ENCODE results near the gene HOXB8.

Gene HOXB8

DNA sequence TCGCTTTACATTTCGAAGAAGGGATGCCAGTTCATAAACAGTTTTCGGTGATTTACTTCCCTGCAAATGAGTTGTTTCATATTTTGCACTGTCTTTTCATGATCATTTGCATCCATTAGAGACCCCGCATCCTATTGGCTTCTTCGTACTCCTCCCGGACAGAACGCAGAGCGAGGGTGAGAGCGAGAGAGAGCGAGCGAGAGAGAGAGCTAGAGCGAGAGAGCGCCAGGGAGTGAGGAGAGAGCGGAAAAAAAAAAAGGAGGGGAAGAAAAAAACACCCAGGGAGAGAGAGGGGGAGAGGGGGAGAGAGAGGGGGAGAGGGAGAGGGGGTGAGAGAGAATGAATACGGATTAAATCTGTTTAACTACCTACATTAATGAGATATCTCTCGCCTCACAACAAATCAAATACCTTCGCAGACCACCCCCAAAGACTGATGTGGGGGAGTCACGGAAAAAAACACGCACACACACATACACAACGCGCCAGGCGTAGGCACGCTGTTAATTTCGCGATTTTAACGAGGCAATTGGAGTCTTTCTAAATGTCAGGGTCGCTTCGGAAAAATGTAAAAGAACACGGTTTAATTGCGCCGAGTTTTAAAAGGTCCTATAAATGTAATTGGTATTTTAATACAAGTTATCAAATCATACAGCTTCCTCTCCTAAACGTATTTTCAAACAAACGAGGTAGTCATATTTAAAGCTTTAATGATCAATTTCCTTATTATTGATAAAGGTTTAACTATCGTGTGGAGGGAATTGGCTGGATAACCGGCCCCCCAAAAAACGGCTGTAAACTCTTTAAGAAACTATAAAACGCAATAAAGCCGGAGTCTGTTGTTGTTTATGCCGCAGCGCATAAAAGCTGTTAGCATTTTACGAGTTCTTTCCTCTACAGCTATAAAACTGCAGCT lies at the start of gene HOXB8:
Gene HOXB8 (minus strand): TSS at position 246 of the 916 bp plus-strand sequence. CDS start 588 bp downstream, outside the sequence.
- no peak for DNase-seq

DNA sequence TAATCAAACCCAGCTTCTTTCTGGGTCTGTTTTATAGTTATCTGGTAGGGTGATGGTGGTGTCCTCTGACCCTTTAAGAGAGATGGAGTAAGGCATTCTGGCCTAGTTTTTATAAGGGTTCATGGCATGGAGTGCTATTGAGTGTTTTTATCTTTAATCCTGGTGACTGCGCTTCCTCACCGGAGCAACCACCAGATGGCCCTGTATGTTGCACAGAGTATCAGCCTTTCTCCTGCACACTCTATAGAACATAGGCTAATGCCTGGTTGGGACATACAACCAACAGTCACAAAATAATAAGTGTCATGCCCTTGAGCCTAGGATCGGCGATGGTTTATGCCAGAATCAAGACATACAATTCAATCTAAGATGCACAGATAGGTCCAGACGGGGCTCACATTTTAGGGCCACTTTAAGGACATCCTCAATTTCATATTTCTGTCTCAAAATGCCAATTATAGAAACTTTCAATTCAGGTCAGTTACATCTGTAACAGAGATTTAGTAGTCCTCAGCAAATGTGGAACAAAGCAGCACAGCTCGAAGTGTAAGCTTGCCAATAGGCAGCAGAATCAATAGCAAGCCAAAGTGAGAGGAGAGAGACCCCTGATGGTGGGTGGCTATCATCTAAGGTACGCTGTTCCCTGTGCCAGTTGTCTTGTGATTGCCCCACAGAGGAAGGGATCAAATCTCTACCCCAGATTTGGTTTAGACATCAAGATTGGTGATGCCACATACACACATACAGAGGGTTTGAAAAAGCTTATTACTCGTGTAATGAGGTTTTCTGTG lies 48.2 kb upstream of the HOXB8 start:
- no peak for DNase-seq

DNA sequence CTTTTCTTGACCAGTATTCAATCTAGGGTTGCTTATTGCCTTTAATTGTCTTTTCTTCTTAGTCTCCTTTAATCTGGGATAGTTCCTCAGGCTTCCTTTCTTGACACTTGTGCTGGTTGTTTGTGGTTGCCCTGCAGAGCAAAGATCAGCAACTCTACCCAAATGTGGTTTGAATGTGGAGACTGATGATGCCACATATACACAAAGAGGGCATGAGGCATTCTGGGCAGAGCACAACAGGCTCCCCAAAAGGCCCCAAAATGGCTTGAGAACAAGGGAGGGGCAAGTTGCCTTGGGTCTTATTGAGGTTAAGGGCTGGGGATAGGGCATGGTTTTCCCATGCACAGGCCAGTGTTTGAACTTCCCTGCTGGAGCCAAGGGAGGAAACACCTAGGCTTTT lies 40.8 kb upstream of the HOXB8 start:
- no peak for DNase-seq

DNA sequence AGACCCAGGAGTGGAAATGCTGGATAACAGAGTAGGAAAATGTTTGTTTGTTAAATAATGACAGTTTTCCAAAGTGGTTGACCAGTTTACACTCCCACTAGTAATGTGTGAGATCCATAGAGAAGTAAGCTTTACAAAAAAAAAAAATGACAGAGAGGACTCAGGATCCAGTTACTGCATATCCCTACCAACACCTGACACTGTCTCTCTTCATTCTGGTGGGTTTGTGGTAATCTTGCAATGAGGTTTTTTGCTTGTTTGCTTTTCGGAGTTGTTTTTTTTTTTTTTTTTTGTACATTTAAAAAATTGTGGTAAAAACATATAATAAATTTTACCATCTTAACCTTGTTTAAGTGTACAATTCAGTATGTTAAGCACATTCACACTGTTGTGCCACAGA lies 34.6 kb upstream of the HOXB8 start:
- DNase-seq: no peak

DNA sequence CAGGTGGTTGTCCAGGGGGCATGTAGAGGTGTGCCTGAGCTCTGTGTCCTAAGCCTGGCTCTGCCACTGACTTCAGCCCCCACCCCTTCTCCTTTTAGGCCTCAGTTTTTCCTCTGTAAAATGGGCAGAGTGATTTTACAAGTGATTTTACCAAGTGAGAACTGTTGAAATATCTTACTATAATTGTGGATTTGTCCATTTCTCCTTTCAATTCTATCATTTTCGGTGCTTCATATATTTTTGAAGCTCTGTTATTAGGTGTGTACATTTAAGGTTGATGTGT lies 32.8 kb upstream of the HOXB8 start:
- DNase-seq: no peak

DNA sequence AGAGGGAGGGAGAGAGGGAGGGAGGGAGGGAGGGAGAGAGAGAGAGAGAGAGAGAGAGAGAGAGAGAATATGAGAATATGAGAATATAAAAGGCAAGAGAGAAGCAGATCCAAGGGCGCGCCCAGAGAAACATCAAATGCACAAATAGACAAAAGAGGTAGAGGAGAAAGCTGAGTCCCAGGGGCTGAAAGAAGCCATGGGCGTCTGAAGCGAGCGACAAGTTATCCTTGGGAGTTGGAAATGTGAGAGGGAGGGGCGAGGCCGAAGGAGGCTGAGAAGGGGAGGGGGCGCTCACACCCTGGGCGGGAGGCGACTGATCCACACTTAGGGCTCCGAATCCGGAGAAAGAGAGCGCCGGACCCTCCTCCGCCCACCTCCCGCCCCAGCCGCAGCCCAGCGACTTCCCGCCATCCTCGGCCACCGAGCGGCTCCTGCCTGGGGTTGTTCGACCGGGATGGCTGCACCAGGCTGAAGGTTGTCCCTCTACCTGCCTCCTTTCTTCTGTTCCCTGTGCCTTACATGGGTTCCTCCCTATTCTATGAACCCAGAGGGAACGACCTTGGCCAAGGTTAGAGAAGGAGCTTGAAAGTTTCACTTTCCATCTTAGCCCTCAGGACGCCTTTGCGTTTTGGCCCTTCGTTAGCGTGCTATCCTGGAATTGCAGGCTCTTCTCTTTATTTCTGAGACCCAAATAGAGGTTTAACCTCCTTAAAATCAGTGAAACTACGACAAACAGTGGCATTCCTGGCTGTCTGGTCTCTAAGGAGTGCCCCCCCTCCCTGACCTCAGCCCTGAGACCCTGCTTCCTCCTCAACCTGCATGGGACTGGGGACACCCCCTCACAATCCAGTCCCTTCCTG lies 32.2 kb upstream of the HOXB8 start:
- peak in 2 of 3 donors; percentile 30 to 37 for DNase-seq

DNA sequence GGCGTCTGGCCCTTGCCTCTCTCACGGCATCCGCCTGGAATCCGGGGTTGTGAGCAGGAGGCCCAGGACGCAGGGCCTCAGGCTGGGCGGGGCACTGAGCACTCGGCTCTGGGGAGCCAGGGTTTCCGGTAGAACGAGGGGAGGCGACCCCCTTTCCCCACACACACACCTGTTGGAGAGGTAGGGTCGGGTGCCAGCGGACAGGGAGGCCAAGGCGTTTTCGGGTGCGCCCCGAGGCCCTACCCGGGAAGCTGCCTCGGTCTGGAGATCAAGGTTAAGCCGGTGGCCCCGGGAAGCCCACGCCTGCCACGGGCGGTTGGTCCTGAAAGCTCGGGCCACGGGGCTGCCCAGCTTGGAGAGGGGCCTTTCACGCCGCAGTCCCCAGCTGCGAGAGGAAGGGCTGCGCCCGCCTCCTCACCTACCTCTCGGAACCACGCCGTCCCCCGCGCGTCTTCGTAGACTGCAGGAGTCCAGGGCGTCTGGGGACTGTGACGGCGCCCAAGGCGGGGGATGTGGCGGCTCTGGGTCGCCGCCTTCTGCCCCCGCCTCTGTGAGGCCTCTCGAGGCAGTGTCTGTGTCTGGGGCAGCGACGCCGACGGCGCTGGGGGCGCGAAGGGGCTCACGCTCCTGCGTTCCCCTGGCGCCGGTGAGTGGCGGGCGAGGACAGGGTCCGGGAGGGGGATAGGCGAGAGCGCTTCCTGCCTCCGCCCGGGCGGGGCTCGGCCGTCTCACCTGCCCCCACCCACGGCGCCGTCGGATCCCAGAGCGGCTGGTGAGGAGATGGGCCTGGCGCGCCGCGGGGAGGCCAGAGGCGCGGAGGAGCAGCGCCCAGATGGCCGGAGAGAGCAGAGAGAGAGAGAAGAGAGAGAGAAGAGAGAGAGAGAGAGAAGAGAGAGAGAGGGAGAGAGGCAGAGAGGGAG lies 31.4 kb upstream of the HOXB8 start:
- no peak for DNase-seq

DNA sequence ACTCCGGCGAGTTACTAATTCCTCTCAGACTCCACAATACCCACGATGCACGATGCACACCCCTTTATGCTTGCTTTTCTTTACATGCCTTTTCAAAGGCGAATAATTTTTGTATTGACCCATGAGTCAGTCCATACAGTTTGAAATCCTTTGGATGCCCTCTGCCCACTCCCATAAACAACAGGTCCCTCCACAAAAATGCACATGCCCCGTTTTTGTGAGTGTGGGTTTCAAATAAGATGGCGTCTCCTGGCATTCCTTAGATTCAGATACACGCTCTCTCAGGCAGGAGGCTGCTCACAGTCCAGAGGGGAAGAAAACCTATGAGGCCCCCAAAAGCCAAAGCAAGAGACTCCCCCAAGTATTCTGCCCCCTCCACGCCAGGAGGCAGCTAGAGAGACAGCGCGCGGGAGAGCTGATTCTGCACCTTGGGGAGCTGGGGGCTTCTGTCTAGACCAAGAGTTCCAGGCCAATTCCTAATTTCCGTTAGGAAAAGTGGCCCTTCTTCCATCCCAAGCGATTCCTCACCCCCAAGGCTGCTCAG lies 30.6 kb upstream of the HOXB8 start:
- DNase-seq: no peak

DNA sequence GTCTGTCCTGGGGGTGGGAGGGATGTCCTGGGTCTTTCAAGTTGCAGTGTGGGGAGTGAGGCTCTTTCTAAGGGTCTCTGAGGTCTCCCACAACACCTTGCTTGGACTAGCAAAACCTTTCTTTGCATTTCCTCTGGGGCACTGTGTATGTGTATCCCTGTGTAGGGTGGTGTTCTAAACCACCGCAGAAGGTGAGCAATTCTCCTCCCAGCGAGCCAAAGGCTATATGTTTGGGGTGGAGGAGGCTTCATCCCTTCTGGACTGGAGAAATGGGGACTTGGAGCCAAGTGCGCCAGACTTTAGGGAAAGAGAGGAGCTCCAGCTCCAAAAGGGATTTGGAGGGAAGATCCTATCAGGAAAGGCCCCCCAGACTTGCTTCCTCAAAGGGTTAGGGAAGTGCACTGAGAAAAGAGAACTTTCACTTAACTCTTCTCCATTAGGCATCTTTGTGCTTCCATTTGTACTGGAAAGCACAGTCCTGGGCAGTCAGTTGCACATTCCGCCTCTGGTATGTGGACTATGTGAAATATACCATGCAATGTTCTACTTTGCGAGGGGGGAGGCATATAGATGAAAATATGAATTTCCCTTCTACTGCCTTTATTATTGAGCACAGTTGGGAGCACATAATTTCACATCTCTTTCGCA lies 29.9 kb upstream of the HOXB8 start:
- peak in 1 of 3 donors; percentile 22 for DNase-seq

DNA sequence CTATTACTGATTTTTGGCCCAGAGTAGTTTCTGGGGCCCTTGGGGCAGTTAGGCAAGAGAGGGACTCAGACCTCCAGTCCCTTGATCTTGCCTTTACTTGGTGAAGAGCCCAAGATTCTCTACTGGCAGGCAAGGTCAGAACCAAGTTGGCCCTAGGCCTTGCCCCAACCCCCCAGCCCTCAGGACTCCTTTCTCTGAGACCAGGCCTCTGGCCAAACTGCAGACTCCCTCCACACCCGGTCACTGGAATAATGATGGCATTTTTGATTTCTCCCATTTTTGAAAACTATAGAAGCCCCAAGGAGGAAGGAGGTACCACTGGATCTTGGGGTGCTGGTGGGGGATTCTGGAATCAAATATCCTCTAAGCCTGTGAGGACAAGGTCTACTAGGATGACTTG lies 29.1 kb upstream of the HOXB8 start:
- DNase-seq: no peak

DNA sequence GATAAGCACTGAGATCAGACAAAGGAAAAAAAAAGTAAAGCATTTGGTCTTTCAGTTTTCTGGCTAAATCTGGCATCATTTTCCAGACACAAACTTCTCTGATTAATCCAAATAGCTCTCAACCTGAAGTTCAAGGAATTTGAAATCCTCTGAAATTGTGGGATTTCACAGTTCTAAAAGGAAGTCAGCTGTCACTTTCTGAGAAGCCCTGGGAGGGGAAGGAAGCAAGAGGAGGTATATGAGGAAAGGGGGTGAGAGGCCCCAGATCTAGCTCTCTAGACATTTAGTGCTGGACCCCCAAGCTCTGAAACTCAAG lies 28.6 kb upstream of the HOXB8 start:
- DNase-seq: no peak

DNA sequence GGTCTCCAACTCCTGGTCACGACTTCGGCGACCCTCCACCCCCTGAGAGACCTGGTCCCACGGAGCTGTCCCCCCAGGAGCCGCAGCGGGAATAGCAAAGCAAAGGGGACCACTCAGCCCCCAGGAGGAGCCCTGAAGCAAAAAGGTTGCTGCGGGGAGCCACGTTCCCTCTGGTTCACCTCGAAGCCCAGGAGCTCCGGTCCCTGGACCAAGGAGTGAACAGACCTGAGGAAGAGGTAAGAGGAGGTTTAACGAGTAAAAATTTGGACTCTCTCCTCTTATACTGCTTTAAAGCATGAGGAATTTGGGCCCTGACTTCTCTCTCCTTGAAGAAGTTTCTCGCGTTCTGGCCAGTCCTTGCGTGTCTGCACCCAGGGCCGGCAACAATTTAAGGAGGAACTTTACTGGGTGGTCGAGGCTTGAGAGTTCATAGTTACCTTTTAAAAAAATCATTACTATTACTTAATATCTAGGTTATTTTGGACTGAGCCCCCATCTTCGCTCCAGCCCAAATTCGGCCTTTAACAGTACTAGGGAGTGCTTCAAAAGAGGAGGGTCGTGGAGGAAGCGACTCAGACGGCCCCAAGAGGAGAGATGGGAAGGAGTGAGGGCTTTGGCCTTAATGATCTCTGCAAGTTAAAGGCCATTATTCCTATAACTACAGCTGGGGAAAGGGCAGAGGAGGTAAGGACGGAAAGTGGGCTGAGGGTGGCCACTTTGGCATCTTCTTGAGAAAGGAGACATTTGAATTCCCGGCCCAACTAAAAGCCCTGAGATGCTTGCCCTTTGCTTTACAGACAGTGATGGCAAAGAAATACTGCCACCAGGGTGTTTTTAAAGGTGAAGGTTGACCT lies 28.0 kb upstream of the HOXB8 start:
- DNase-seq: no peak

DNA sequence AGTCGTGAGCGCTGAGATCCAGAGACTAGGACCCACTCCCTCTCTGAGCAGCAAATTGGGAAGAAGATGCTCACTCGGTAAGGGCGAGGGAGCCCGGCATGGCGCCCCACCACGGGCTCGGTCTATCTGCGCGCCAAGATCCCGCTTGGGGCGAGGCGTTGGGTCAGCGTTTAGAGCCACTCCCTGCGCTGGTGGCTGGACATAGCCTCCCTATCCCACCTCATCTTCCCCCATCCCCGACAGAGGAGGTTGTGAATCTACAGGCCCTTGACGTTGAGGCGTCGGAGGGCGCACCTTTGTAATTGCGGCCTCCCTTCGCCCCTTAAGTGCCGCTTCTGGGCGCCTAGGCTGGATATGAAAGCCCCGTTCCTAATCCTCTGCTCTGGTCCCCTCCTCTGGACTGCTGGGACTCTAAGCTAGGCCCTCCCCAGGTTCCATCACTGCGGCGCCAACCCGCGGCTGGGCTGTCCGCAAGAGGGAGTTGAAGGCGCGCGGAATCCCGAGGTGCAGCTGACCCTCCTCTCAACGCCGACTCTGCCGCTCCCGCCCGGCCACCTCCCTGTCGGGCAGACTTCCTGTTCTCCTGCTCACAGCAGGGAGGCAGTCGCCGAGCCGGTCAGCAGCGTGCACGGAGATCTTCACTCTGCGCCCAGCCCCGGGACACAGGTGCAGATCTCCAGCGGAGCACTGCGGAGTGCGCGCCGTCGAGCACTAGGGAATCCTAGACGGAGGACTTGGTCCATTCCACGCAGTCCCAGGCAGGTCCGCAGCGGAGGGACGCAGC lies 27.2 kb upstream of the HOXB8 start:
- DNase-seq: peak in 1 of 3 donors; percentile 27

DNA sequence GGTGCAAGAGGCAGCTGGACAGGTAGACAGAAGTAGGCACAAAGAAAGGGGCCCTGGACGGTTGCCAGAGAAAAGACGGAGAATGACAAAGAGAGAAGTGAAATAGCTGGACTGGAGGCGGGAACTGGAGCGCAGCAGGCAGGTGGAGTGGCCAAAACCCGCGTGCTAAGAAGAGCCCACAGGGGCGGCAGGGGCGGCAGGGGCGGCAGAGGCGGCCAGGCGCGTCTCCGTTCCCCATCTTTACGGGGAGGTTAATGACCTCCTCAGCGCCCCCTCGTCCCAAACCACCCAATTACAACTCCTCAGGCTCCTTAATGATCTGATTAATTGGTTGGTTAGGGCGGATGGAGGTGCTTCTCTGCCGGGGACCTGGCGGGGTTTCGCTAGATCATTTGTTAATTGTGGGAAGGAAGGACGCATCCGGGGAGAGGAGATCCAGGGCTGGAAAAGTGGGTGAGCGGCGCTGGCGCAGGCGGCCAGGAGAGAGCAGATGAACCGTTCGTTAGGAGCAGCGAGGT lies 26.5 kb upstream of the HOXB8 start:
- no peak for DNase-seq

DNA sequence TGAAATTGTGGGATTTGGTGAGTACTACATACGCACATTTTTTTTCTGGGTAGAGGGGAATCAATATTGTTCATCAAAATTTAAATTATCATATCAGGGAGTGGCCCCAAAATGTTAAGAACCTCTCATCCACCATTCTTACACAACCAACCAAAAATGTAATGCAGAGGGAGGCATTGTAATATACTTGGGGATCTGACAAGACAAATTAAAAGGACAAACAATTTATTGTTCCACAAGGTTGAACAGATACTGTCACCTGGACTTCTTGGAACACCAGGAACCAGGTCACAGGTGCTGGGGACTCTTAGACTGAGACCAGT lies 25.7 kb upstream of the HOXB8 start:
- DNase-seq: no peak

DNA sequence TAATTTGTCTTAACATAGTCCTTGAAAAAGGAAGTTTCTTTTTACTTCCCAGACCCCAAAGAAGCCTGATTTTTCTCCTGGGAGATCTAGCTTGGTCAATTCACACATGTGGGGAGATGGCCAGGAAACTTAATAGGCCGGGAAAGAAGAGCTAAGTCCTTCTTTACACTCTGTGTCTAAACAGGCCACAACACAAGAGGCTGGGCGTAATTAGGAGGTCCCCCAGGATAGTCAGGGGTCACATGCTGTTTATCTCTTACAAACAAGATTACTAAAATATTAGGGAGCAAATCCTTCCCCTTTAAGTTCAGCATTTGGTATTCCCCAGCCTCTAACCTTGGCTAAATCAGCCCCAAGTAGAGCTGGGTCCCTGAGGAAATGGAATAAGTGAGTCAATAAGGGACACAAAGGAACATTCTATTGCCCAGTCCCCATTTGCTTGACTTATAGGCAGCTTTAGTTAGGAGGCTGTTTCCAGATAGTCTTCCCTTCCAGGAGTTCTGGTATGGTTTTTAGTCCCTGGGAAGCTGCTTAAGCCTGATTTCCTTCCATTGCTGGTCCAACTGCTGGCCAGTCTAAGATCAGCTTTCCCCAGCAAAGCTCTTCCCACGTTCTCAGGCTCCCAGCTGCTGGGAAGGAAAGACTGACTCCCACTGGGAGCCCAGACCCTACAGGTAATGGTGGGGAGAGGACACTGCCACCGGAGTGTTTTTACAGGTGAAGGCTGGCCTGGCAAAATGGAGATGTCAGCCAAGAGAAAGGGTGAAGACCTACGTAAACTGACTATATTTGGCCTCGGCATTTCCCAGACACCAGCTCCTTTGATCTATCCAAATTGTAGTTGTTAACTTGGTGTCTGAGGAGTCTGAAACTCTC lies 25.1 kb upstream of the HOXB8 start:
- DNase-seq: no peak

DNA sequence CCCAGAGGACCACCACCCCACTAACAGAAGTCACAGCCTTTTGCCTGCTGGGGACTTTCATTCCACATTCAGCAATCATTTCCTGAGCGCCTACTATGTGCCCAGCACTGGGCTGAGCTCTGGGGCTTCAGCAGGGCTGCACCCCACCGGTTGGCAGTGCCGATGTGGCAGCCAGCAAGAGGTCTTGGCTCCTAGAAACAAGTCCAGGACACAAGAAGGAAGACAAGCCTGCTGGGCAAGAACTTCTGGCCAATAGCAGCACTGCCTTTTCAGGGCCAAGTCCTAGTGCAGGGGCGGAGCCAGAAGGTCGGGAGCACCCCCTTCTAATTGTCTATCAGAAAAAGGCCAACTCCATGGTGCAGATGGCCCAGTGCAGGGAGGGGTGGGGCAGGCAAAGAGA lies 24.0 kb upstream of the HOXB8 start:
- DNase-seq: no peak
